NCI-H128 (cell line): ENCODE measurements around the gene SPAG7.

Source experiments
- DNase-seq: peaks from one replicate; lab custom pipeline; 2025; ENCODE audit not compliant: unreplicated experiment; lab: John Stamatoyannopoulos, UW

SPAG7 gene, protein sequence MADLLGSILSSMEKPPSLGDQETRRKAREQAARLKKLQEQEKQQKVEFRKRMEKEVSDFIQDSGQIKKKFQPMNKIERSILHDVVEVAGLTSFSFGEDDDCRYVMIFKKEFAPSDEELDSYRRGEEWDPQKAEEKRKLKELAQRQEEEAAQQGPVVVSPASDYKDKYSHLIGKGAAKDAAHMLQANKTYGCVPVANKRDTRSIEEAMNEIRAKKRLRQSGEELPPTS

DNA sequence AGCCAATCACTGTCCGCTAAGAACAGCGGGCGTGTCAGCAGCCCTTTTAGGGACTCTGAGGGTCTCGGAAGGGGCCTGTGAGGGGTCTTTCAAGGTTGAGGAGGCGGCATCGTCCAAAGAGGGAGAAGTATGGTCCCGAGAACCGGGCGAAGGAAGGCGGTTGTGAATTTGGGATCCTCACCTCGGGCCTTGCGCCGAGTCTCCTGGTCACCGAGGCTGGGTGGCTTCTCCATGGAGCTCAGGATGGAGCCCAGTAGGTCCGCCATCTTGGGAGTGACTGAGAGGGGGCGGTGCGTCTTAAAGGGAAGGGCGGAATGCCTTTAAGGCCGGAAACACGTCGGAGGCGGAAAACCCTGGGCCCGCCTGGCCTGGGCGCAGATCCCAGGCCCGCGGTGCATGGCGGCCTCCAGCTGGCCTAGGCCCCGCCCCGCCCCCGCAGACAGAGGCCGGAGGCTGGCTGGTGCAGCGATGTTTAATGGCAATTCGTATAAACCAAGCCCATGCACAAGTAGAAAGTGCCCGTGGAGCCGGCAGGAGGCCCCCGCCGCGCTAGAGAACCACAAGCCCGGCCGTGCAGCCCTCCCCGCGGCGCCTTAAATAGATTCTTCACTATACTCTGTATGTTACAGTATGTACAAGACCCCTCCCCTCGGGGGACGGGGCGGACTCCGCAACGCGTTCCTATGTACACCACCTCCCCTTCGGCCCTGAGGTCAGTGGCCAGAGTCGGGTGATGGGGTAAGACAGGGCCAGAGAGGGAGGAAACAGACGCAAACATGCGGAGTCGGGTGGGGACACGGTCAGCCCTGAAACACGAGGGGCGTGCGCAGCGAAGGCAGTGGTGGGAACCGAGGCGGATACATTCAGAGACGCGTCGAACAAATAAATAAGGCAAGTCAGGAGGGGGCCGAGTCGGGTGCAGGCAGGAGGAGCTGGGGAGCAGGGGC lies at the start of gene SPAG7:
Gene SPAG7, minus strand, starts transcription at position 279 of the 947 bp plus-strand sequence. Its CDS starts 13 bp downstream, at position 266.
- peak; percentile 86 for DNase-seq

DNA sequence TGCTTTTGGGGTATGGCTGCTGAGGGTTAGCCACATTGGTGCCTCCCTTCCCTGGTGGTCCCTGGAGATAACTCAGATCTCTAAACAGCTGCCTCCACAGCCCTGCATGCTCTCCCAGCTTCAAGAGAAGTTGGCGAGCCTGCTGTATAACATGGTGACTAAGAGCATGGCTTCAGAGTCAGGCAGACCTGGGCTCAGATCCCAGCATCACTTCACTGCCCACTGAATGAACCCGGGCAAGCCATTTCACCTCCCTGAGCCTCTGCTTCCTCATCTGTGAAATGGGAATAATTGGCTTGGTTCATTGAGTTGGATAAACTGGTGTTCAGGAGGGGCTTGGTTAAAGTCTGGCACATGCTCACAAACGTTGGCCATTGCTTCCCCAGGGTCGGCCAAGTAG lies 46.7 kb upstream of the SPAG7 start:
- no peak for DNase-seq

DNA sequence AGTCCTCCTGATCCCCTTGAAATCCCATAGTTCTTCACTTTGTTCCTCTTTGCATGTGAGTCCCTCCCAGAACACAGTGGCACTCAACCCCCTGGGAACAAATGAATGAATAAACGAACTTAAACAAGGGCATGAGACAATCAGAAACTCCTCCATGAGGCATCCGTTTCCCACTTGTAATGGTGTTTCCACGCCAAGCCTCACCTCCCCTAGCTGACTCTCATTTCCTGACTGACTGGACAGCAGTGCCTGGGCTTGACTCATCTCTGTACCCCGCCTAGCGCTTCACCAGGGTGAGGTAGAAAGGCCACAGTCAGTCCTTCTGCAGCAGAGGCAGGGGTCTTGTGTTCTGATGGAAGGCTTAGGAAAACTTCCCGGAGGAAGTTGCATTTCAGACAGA lies 44.3 kb upstream of the SPAG7 start:
- DNase-seq: no peak

DNA sequence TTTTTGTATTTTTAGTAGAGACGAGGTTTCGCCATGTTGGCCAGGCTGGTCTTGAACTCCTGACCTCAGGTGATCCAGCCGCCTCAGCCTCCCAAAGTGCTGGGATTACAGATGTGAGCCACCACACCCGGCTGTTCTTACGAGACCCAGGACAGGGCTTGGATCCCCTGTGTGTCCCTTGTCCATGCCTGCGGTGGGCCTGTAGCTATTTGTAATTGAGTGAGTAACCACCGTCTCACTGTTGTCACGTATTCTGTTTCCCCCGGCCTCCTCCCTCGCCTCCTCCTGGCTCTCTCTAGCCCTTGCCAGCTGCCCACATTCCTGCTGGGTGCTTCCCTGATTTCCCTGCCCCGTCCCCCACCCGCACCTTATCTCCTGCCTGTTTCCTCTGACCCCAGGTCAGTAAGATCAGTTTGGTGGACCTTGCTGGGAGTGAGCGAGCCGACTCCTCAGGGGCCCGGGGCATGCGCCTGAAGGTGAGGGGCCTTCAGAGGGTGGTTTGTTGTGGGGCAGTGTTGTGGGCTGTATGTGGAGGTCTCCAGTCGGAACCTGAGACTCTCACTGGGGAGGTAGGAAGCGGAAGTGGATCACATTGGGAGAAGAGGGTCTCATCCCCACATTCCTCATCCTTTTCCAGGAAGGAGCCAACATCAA lies 35.7 kb upstream of the SPAG7 start:
- no peak for DNase-seq

DNA sequence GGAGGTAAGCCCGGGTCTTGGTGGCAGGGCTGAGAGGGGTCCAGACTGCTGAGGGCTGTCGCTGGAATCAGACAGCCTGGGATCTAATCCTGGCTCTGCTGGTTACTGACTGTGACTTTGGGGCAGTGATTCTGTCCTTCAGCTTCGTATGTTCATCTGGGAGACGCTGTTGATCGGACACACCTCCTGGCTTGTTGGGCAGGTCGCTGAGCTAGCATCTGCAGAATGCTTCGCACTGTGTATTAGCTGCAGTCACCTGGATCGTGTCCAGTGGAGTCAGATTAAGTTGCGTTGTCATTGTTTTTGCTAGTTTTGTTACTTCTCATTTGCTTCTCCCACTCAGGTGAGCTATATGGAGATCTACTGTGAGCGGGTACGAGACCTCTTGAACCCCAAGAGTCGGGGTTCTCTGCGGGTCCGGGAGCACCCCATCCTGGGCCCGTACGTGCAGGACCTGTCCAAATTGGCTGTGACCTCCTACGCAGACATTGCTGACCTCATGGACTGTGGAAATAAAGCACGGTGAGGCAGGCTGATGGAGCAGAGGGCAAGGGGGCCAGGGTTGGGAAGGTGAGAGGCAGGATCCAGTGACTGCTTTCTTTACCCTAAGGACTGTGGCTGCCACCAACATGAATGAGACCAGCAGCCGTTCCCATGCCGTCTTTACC lies 34.6 kb upstream of the SPAG7 start:
- no peak for DNase-seq

DNA sequence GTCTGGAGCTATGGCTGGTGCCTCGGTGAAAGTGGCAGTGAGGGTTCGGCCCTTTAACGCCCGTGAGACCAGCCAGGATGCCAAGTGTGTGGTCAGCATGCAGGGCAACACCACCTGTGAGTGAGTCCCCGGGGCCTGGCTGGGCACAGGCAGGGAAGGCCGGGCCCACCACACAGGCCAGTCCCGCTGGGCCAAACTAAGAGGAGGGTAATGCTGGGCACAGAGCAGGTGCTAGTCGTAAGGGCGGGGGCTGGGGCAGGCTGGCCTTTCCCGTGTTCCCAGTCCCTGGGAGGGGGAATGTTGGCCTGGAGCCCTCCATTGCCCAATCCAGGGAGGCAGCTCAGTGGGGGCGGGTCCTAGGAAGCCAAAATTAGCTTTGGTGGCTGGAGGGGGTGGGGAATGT lies 32.6 kb upstream of the SPAG7 start:
- no peak for DNase-seq

DNA sequence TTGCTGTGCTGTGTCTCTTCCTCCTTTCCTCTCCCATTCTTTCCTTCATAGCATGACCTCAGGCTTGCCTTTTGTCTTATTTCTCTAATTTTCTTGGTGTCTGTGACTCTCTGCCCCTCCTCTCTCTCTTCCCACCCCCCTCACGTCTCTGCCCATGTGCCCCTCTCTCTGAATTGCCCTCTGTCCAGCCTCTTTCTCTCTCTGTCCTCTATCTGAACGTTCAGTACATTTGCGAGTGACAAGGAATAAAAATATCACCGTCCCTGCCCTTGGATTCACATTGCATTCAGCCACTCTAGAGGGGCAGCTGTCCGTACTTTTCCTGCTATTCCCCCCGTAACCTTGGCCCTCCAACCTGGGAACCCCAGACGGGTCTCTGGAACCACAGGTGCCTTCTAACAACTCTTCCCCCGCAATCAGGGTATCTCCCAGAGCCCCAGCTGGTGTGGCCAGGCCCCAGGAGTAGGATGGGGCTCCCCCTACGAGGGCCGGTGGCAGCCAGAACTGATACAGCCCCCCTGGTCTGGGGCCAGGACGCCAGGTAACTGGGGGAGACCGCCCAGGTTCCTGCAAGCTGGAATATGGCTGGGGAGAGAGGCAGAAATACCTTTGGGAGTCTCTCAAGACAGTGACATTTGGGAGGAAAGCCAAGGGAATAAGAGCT lies 31.9 kb upstream of the SPAG7 start:
- DNase-seq: no peak

DNA sequence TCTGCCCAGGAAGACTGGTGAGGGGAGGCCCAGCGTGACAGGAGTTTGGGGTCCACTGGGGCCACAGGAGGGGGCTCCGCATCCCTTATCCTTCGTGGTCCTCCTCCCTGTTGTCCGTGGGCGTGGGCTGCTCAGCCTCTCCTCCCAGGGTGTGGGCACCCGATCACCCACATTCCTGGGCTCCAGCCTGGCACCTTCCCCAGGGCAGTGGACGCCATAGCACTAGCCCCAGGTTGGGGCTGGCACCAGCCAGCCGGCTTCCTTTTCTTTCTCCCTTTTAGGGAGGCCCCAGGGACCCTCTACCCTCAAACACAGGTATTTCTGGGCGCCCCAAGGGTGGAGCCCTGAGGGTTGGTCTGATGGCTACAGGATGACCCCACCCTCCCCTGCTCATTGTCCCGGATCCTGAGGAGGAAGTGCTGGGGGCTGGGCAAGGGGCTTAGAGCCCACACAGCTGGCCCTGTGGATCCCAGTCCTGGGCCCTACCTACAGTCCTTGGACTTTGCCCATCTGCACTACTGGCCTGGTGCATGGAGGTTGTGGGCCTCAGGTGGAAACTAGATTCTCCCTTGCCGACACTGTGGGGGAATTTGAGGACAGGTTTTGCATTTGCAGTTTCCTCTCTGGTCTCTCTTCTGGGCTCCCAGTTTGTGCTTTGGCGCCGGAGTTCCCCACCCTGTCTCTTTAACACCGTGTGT lies 31.3 kb upstream of the SPAG7 start:
- no peak for DNase-seq

DNA sequence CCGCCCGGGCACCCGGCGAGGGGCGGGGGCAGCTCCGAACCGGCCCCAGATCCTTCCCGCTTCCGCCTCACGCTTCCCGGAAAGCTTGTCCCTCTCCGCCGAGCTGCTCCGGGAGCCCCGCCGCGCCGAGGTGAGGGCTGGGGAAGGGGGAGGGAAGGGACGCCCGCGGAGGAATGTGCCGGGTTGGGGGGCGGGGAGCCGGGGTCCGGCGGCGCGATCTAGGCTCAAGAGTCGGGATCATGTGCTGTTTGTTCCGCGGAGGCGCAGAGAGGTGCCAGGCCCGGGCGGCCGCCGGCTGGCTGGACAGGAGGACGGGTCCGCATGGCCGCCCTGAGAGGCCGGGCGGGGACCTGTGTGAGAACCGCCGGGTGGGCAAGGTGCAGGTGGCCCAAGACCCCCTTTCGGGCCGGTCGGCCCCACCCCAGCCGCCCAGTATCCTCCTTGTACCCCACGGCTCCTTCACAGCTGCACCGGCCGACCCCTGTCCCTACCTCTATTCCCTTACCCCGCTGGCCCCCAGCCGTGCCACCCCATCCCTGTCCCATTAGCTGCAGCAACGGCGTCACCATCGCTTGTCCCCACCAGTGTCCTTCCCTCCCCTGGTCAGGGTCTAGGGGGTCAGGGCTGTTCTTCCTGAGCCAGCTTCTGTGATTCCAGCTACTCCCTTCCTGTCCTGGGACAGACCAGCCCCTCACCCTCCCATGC lies 30.6 kb upstream of the SPAG7 start:
- DNase-seq: no peak

DNA sequence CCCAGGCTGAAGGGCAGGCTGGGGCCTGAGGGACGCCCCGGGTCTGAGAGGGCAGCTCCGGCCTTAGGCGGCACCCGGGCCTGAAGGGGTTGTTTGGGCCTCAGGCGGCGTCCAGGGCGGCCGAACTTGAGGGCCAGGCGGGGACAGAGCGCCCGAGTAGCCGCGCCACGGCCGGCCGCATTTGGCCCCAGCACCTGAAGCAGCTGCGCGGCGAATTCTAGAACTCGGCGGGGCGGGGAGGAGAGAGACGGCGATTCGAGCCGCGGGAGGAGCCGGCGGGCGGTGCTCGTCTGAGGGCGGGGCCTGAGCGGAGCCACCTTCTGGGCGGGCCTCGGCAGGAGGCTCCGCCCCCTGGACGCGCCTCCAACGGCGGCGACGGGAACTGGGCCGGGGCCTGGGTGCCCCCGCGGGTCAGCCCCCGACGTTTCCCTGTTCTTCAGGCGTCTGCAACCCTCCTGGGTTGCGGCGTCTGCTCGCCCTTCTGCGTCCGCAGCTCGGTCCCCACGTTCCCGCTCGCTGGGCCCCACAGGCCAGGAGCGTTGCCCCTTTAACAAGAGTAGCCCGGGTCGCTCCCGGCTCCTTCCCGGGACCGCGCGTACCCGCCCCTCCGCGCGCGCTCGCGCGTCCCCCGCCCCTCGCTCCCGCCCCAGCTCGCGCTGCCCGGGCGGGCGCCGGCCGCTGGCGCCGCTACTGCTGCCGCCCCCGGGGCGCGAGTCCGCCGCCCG lies 29.8 kb upstream of the SPAG7 start, which contains the start of the genes INCA1 and KIF1C:
Gene INCA1, minus strand, starts transcription at position 221 of the 725 bp plus-strand sequence. CDS start 3,085 bp downstream, outside the sequence.
Gene KIF1C, plus strand, starts transcription at position 649 of the 725 bp plus-strand sequence. CDS start 2,297 bp downstream, outside the sequence.
- peak; percentile 58 for DNase-seq

DNA sequence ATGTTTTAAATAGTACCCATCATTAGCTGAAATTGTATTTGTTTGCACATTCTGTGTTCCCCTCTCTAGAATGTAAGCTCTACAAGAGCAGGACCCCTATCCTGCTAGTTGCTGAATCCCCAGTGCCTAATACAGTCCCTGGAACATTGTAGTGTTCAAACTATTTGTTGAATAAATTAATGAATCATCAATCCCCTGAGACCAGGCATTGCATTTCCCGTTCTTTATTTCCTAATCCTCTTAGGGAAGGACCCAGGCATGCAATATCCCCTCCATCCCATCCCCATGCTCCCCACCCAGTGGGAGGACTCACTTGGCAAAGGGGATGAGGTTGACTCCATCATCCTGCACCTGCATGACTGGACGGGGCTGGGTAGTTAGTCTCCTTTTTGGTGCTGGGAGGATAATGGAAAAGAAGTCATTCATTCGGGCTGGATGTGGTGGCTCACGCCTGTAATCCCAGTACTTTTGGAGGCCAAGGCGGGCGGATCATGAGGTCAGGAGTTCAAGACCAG lies 26.5 kb upstream of the SPAG7 start:
- DNase-seq: no peak

DNA sequence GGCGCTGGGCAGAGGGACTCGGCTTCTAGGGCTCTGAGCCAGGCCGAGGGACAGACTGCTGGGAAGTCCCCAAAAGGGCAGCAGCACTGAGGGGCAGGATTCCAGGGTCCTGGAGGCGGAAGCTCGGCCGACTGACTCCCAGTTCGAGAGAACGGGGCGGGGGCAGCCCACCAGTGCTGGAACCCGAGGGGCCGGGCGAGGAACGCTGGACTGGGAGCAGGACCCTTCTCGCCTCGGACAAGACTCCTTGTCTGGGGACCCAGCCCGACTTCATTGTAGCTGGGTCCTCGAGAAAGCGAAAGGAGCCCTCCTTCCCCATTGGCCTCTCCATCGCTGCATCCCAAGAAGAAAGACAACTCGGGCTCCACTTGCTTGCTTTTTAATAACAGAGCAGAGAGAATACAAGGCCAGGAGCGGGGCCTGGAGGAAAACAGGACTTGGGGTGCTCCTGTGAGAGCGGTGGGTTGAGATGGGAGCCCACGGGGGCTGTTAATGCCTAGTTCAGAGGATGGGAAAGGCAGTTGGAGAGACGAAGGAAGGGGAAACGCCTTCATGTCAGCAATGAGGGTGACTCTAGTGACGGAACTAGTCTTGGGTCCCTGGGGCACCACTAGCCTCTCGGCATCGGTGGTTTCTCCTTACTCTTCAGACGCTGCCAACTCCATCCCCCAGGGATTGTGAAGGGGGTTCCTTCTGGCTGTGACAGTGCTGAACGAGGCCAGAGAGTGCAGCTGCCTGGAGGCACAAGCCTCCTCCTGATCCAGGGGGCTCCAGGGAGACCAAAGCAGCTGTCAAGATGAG lies 20.4 kb upstream of the SPAG7 start:
- DNase-seq: no peak

DNA sequence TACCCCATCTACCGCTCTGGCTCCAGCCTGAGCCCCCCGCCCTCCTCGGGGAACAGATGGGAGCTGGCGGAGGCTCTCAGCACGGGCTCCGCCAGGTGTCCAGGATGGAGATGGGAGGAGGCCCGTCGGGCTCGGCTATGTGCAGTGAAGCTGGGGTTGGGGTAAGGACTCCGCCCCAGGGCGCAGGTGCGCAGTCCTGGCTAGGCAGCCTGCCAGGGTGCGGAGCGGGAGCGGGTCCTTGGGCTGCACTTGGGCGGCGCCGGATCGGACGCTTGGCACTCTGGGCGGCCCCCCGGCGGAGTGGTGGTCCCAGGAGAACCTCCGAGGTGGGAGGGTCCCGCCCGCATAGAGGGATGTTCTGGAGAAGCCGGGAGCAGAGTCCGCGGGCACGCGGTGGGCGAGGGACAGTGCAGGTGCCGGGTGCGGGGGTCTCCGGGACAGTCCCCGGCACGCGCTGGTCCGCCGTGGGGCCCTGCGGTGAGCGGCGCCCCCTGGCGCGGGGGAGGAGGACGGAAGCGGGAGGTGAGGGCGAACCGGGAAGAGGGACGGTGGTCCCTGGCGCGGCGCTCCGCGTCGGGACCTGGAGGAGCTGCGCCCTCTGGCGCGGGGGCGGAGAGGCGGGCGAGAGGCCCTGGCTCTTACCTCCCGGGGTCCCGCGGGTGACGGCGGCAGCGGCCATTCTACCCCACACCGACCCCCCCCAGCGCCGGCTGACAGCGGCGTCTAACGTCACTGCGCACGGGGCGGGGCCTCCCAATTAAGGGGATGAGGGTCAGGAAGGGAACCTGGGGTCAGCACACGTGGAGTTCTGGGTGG lies 19.5 kb upstream of the SPAG7 start, which contains the start of gene CAMTA2:
Gene CAMTA2, minus strand, starts transcription at position 725 of the 816 bp plus-strand sequence. CDS start 1,453 bp downstream, outside the sequence.
- DNase-seq: no peak

DNA sequence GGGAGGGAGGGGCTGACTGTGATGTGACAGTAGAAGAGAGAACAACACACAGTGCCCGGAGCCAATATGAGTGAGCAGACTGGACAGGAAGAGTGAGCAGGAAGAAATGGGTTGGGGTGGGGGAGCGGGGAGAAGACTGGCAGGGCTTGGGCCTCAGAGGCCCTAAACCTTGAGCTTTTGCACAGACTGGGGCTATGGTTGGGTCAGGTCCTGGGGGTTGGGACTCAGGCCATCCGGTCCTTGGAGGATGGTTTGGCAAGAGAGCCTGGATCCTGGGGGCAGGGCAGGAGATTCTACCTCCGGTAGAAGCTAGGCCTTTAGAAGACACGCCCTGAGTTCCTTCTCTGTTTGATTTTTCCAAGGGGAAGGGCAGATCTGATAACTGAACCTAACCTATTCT lies 18.8 kb upstream of the SPAG7 start:
- no peak for DNase-seq

DNA sequence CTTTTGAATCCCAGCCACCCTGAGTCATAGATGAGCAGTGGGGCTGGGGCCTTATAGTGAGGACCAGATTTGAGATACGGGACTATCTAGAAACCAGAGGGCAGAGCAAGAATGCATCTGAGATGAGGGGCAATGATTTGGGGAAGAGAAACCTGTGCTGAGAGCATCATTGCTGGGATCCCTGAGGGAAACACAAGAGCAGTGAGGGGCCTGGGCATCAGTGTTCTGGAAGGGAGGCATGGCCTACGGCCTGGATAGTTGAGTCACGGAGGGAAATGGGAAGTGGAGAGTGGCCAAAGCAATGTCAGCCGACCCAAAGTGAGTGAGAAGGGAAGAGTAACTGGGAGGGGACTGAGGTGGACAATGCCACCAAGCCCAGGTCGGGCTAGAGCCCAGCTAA lies 14.7 kb upstream of the SPAG7 start:
- no peak for DNase-seq

DNA sequence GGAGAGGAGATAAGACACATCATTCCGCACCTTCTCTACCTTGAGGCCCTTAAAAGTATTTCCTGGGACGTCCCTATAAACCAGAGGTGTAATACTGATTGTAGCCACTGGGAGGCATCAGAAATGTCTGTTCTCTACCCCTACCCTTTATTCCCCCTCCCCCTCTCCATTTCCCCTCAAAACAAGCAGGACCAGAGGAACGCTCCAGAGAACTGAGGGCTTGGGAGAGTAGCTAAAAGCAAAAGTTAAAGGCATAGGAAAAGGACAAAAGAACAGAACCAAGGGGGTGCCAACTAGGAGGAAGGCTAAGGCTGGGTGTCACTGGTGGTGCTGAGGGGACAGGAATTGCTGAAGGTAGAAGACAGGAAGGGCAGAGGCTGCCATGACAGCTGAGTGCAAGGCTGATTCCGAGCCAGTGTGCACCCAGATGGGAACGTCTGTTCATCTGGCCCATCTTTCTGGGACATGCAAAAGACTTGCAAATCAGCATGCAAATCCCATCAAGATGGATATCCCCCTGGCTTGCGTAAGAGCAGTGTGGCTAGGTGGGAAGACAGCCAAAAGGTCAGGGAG lies 13.1 kb upstream of the SPAG7 start:
- DNase-seq: no peak
